ENCODE results near the gene RER1.
"Not testable (repeated sequence)": the region's sequence is repeated elsewhere in the genome, so short reads cannot be mapped to it uniquely, and the experiment has no call there.

RER1 gene

GRCh38 chr1:2427976-2428375, 36.3 kb downstream of the RER1 start:
- no peak for DNase-seq (ENCODE audit: low read depth in 2 of 2)

GRCh38 chr1:2428490-2428889, 36.8 kb downstream of the RER1 start:
- no peak for DNase-seq (ENCODE audit: low read depth in 2 of 2)

GRCh38 chr1:2429780-2430591, 38.3 kb downstream of the RER1 start:
- DNase-seq (ENCODE audit: low read depth in 2 of 2) = no peak

GRCh38 chr1:2430592-2430973, 38.9 kb downstream of the RER1 start:
- no peak for DNase-seq (ENCODE audit: low read depth in 2 of 2)

- DNase-seq (ENCODE audit: low read depth in 2 of 2) = no peak
Measured at GRCh38 chr1:2431103-2431502, 39.5 kb downstream of the RER1 start.

- DNase-seq (ENCODE audit: low read depth in 2 of 2) = no peak
Measured at GRCh38 chr1:2431518-2431917, 39.9 kb downstream of the RER1 start.

- no peak for DNase-seq (ENCODE audit: low read depth in 2 of 2)
Measured at GRCh38 chr1:2432441-2432844, 40.8 kb downstream of the RER1 start.

- no peak for DNase-seq (ENCODE audit: low read depth in 2 of 2)
Measured at GRCh38 chr1:2433196-2433595, 41.6 kb downstream of the RER1 start.

- no peak for DNase-seq (ENCODE audit: low read depth in 2 of 2)
Measured at GRCh38 chr1:2433936-2434655, 42.5 kb downstream of the RER1 start.

- DNase-seq (ENCODE audit: low read depth in 2 of 2) = no peak
Measured at GRCh38 chr1:2435091-2435490, 43.5 kb downstream of the RER1 start.

GRCh38 chr1:2435746-2436355, 44.2 kb downstream of the RER1 start:
- DNase-seq (ENCODE audit: low read depth in 2 of 2) = no peak

- DNase-seq (ENCODE audit: low read depth in 2 of 2) = no peak
Measured at GRCh38 chr1:2436876-2437275, 45.2 kb downstream of the RER1 start.

GRCh38 chr1:2437617-2438016, 46.0 kb downstream of the RER1 start:
- DNase-seq (ENCODE audit: low read depth in 2 of 2) = no peak

GRCh38 chr1:2438038-2438437, 46.4 kb downstream of the RER1 start:
- no peak for DNase-seq (ENCODE audit: low read depth in 2 of 2)

GRCh38 chr1:2438641-2439040, 47.0 kb downstream of the RER1 start:
- DNase-seq (ENCODE audit: low read depth in 2 of 2) = no peak

- no peak for DNase-seq (ENCODE audit: low read depth in 2 of 2)
Measured at GRCh38 chr1:2439369-2439768, 47.7 kb downstream of the RER1 start.

GRCh38 chr1:2440346-2440745, 48.7 kb downstream of the RER1 start:
- not testable (repeated sequence) for DNase-seq (ENCODE audit: low read depth in 2 of 2)

GRCh38 chr1:2441746-2442145, 50.1 kb downstream of the RER1 start:
- no peak for DNase-seq (ENCODE audit: low read depth in 2 of 2)

- DNase-seq (ENCODE audit: low read depth in 2 of 2) = no peak
Measured at GRCh38 chr1:2442661-2443060, 51.0 kb downstream of the RER1 start.

- DNase-seq (ENCODE audit: low read depth in 2 of 2) = no peak
Measured at GRCh38 chr1:2443277-2444137, 51.9 kb downstream of the RER1 start.

- no peak for DNase-seq (ENCODE audit: low read depth in 2 of 2)
Measured at GRCh38 chr1:2444138-2444591, 52.5 kb downstream of the RER1 start.
